Brain microvascular endothelial cell (primary cell): ENCODE measurements around the gene ZBTB20.

Source experiments
- DNase-seq: peaks from one replicate; pipeline ENCODE4 v3.0.0-alpha.2; 2020
- H3K27ac ChIP-seq: fragments of 250-450 bp; sonication (Bioruptor Pico); 2 replicates; pipeline ENCODE4 v1.5.1; 2020; ENCODE audit warnings: mild to moderate bottlenecking, moderate library complexity
- H3K27me3 ChIP-seq: fragments of 250-450 bp; sonication (Bioruptor Pico); replicated peaks from 2 replicates; pipeline ENCODE4 v1.5.1; 2020; ENCODE audit warnings: mild to moderate bottlenecking
- H3K36me3 ChIP-seq: fragments of 250-450 bp; sonication (Bioruptor Pico); replicated peaks from 2 replicates; pipeline ENCODE4 v1.5.1; 2020; ENCODE audit warnings: mild to moderate bottlenecking
- H3K4me3 ChIP-seq: 2 replicates; pipeline ENCODE4 v1.5.1; 2011; ENCODE audit warnings: low read depth, mild to moderate bottlenecking, control low read depth, low read length, moderate library complexity
- CTCF ChIP-seq: IDR thresholded peaks from 2 replicates; pipeline ENCODE4 v1.5.1; 2011; ENCODE audit warnings: low read depth, mild to moderate bottlenecking, moderate library complexity, low read length, control low read depth, inconsistent platforms; ENCODE audit errors: missing control alignments
- in situ Hi-C: cut with HindIII; loops from 2 replicates; pipeline ENCODE4 v1.10.0; 2017; ENCODE audit warnings: low sequenced_read_pairs, low pct_ligation_motif_present

The ZBTB20 gene

GRCh38 chr3:114879059-114880031 lies 267.7 kb downstream of the ZBTB20 start:
- H3K4me3 ChIP-seq: no peak overlapping the region
- H3K27ac ChIP-seq: peak overlapping the region; percentile 35
- no peaks in the 10 kb centered on the region for H3K36me3 ChIP-seq
- no peak for TF ChIP-seq CTCF
- DNase-seq: peak; percentile 44
- H3K27me3 ChIP-seq: no peaks in the 10 kb centered on the region
- in situ Hi-C loops: no loop called here

GRCh38 chr3:114878114-114878839 lies 268.8 kb downstream of the ZBTB20 start:
- no peaks in the 10 kb centered on the region for H3K27me3 ChIP-seq
- H3K4me3 ChIP-seq: no peak overlapping the region
- no peak for TF ChIP-seq CTCF
- peak; percentile 37 for DNase-seq
- no peaks in the 10 kb centered on the region for H3K36me3 ChIP-seq
- peak overlapping the region; percentile 35 for H3K27ac ChIP-seq
- in situ Hi-C loops: no loop called here

GRCh38 chr3:114877378-114878113 lies 269.5 kb downstream of the ZBTB20 start:
- no peak for TF ChIP-seq CTCF
- Histone ChIP-seq H3K4me3 (no peak overlapping the region), H3K36me3 (no peaks in the 10 kb centered on the region), H3K27me3 (no peaks in the 10 kb centered on the region), H3K27ac (no peak overlapping the region)
- in situ Hi-C loops: no loop called here
- DNase-seq: no peak

GRCh38 chr3:114874522-114874971 lies 272.5 kb downstream of the ZBTB20 start:
- no peak for TF ChIP-seq CTCF
- Histone ChIP-seq H3K27ac (no peak overlapping the region), H3K4me3 (no peak overlapping the region), H3K27me3 (no peaks in the 10 kb centered on the region), H3K36me3 (no peaks in the 10 kb centered on the region)
- in situ Hi-C loops: no loop called here
- DNase-seq: no peak

- TF ChIP-seq CTCF: no peak
- no peak for DNase-seq
- in situ Hi-C loops: no loop called here
Measured at GRCh38 chr3:114873591-114873990, 273.5 kb downstream of the ZBTB20 start.

More at GRCh38 chr3:114873591-114873990, 273.5 kb downstream of the ZBTB20 start:
- Histone ChIP-seq H3K27ac (no peak overlapping the region), H3K4me3 (no peak overlapping the region), H3K36me3 (no peaks in the 10 kb centered on the region), H3K27me3 (no peaks in the 10 kb centered on the region)
